ENCODE results near the gene CCDC90B. TPM values are rescaled to one million over a fixed set of nuclear protein-coding genes. Genes with fewer than 3 reads are reported as not detected.

The CCDC90B gene
- total RNA-seq, 4 donors from 2014 or later = 7.4 to 87.1 (median 47.7) TPM

GRCh38 chr11:83256602-83257340 is 29.4 kb downstream of the CCDC90B start:
- no peak for DNase-seq
- Histone ChIP-seq H3K9me3 (no peaks in the 10 kb centered on the region), H3K27me3 (no peaks in the 10 kb centered on the region), H3K27ac (no peak overlapping the region), H3K4me3 (no peak overlapping the region), H3K4me1 (no peaks in the 10 kb centered on the region), H3K36me3 (no peaks in the 10 kb centered on the region)
- TF ChIP-seq CTCF (IDR thresholded peaks at IDR 0.05) (no peak), POLR2A (IDR thresholded peaks at IDR 0.05) (no peak)
- intact Hi-C loops (cut with DNase I; ENCODE audit: low total_unique reads) = no loop called here

DNA sequence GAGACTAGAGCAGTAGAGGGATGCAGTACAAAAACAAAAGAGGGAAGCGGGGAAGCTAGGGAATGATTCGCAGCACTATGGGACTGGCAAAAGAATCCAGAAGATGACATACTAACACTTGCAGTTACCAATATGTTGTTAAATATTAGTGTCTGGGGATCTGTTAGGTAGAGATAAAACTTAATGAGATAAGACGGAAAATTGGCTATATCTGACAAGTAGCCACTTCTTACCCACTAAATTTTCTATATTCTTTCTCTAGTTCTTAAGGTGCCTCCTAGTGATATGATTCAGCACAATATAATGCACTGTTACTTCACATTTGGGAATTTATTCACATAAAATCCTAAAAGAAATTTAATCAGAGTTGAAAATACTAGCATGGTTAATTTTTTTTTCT is 30.8 kb downstream of the CCDC90B start:
- TF ChIP-seq CTCF (IDR thresholded peaks at IDR 0.05) (no peak), POLR2A (IDR thresholded peaks at IDR 0.05) (no peak)
- Histone ChIP-seq H3K9me3 (no peaks in the 10 kb centered on the region), H3K4me3 (no peak overlapping the region), H3K27ac (no peak overlapping the region), H3K4me1 (no peaks in the 10 kb centered on the region), H3K27me3 (no peaks in the 10 kb centered on the region), H3K36me3 (no peaks in the 10 kb centered on the region)
- intact Hi-C loops (cut with DNase I; ENCODE audit: low total_unique reads) = no loop called here
- no peak for DNase-seq

GRCh38 chr11:83252941-83253340 is 33.2 kb downstream of the CCDC90B start:
- Histone ChIP-seq H3K9me3 (no peaks in the 10 kb centered on the region), H3K4me1 (no peaks in the 10 kb centered on the region), H3K36me3 (no peaks in the 10 kb centered on the region), H3K27me3 (no peaks in the 10 kb centered on the region), H3K27ac (no peak overlapping the region), H3K4me3 (no peak overlapping the region)
- intact Hi-C loops (cut with DNase I; ENCODE audit: low total_unique reads) = no loop called here
- TF ChIP-seq CTCF (IDR thresholded peaks at IDR 0.05) = no peak
- TF ChIP-seq POLR2A (IDR thresholded peaks at IDR 0.05) = no peak
- no peak for DNase-seq

- TF ChIP-seq POLR2A (IDR thresholded peaks at IDR 0.05) = no peak
- TF ChIP-seq CTCF (IDR thresholded peaks at IDR 0.05) = no peak
- Histone ChIP-seq H3K4me3 (no peak overlapping the region), H3K27me3 (no peaks in the 10 kb centered on the region), H3K36me3 (no peaks in the 10 kb centered on the region), H3K4me1 (no peaks in the 10 kb centered on the region), H3K27ac (no peak overlapping the region), H3K9me3 (no peaks in the 10 kb centered on the region)
- intact Hi-C loops (cut with DNase I; ENCODE audit: low total_unique reads) = no loop called here
- DNase-seq = no peak
Measured at GRCh38 chr11:83252266-83252665, 33.9 kb downstream of the CCDC90B start.

DNA sequence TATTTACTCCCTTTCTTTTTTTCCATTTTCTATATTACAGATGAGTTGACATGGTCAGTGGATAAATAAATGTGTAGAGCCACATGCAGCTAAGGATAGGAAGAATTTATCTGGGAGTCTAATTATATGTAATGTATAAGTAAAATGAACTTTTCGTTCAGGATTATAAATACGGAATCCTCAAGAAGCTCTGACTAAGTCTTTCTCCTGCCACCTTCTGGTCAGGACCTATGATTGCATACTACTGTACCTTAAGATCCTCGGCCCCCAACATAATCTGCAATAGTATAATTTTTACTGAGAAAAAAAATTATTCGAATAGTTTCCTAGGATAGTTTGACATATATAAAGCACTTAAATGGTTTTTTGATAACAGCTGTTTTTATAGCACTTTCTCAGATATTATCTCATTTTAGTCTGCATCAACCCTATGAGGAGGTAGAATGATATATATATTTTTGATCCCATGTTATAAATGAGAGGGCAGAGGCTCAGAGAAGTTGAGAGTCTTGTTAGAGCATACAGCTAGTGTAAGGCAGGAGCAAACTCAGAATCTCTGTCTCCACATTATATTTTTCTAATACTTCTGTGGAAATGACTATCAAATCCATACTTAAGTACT is 36.1 kb downstream of the CCDC90B start:
- peak in 1 of 2 donors; percentile 17 for DNase-seq
- peak; percentile 48 to 65 (median 60) for TF ChIP-seq CTCF (IDR thresholded peaks at IDR 0.05)
- no peak for TF ChIP-seq POLR2A (IDR thresholded peaks at IDR 0.05)
- Histone ChIP-seq H3K36me3 (no peaks in the 10 kb centered on the region), H3K4me1 (no peaks in the 10 kb centered on the region), H3K27ac (no peak overlapping the region), H3K9me3 (no peaks in the 10 kb centered on the region), H3K27me3 (no peaks in the 10 kb centered on the region), H3K4me3 (no peak overlapping the region)
- intact Hi-C loops (cut with DNase I; ENCODE audit: low total_unique reads) = no loop called here
